Activated CD4-positive, alpha-beta T cell treated with anti-CD3 and anti-CD28 coated beads, Interleukin-2, Interleukin-6, amounts not matched to agents 100 ng/mL and 50 ng/mL, durations not matched to agents 16 hours and 8 hours (primary cell): ENCODE data around the gene KLHL2.
A peak's percentile ranks its signal among the peaks of the same experiment; 100 is the strongest.
"Not testable (repeated sequence)": the region's sequence is repeated elsewhere in the genome, so short reads cannot be mapped to it uniquely, and the experiment has no call there.

Source experiments
- DNase-seq: peaks from one replicate; pipeline ENCODE4 v3.0.0-alpha.2; 2020

Gene KLHL2

GRCh38 chr4:165331823-165332222 lies 124.5 kb downstream of the KLHL2 start:
- DNase-seq = no peak

DNA sequence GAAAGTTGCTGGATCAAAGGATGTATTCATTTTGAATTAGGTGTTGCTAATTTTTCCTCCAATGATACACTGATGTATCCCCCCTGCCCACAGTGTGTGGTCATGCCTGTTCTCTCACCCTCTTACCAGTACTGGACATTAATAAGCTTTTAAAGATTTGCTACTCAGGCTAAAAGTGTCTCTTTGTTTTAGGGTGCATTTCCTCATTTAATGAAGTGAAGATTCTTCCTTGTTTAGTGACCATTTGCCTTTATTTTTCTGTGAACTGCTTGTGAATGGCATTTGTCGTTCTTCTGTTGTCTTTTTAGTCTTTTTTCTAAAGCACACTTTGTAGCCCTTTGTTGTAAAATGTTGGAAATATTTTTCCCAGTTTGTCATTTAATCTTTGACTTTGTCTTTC lies 125.1 kb downstream of the KLHL2 start:
- no peak for DNase-seq

DNA sequence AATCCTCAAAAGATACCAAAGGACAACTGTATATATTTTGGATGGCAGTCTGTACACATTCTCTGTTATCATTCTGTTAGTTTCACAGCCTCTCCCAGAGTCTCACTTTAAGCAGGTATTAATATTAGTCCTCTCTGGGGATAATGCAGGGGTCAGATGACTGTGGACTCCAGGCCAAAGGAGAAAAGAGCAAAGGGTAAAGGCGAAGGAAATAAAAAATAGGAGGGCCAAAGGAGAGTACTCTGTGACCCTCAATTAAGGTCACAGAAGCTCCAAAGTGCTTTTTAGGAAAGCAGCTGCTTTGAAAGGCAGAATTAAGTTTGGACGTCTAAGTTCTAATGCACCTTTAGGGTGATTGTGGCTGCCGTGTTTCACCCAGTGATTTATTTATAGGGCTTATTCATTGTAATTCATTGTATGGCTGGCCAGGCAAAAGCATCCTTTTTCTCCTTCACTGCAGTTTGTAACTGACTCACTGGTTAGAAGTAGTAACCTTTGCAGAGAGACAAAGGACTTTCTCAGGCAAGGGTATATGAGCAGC lies 127.9 kb downstream of the KLHL2 start:
- no peak for DNase-seq

DNA sequence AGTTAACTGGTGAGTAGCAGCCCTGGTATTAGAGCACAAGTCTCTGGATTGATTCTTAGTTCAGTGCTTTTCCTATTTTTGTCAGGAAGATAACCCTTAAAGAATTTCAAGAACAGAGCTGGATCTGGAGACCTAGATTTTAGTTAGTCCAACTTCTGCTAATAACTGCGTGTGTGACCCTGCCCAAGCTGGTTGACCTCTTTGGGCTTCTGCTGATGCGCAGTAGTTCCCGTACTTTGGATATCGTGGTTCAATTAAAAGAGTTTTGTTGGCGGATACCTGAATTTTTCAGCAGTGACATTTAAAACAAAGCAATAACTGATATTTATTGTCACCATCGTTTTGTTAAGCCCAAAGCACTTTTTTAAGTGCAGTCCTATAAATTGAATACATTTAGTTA lies 129.4 kb downstream of the KLHL2 start:
- no peak for DNase-seq

DNA sequence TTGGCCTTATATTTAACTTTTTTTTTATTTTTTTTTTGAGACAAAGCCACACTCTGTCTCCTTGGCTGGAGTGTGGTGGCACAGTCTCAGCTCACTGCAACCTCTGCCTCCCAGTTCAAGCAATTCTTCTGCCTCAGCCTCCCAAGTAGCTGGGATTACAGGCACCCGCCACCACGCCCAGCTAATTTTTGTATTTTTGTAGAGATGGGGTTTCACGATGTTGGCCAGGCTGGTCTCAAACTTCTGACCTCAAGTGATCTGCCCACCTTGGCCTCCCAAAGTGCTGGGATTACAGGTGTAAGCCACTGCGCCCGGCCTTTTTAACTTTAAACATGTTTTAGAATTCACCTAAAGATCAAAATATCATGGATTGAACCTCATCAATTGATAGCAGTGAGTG lies 135.0 kb downstream of the KLHL2 start:
- DNase-seq = not testable (repeated sequence)

DNA sequence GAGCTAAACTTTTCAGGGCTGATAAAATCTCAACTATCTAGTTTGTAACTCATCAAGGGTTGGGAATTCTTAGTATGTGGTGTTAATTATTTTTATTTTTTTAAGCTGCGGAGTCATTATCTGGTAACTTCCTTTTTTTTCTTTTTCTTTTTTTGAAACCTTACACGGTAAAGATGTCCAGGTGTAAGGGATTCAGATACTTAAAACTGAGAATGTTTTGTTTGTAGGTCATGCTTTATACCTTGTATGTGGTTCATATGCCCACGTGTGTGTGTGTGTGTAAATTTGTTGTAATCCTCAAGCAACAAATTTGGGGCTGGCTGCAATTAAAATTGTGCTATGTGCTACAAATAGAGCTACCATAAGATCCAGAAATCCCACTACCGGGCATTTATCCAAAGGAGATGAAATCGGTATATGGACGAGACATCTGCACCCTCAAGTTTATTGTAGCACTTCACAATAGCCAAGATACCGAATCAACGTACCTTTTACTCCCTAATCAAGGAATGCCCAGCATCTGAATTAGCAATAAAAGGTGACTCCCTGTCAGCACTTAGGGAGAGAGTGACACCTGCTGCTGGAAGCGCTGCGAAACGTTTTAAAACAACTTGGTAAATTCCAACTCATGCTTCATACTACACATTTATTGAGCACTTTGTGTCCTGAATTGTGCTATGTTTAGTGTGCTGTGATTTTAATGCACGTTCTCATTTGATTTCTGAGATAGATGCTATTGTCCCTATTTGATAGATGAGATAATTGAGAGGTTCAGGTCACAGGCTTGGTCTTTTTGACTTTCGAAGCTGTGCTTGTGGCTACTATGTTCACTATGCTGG lies 136.2 kb downstream of the KLHL2 start:
- DNase-seq = no peak

DNA sequence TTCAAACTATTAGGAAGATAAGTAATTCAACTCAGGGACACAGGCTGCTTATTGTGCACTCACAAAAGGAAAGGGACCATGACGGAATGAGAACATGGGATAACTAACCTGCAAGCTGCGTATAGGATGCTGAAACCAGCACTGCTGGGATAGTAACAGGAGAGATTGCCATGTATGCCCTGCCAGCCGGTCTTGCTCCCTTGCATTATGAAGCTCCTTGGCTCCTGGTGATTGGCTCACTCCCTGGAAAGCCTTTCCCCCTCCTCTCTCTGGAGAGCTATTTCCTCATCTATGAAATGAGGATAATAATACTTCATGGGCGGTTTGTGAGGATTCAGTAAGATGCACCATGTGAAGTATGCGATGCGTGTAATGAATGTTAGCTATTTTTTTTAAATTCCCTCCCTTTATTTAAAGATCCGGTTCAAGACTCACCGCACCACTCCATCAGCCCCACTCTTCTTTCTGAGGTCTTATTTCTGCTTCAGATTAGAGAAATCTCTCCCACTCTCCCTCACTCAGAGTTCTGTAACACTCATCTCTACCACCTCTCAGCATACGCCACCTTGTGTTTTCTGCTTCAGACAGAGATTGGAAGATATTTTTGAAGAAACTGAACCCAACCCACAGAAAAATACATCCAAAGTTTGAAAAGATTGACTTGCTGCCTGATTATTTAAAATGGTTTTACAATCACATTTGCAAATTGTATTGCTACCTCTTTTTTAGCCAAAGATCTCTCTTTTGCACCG lies 138.5 kb downstream of the KLHL2 start:
- no peak for DNase-seq

DNA sequence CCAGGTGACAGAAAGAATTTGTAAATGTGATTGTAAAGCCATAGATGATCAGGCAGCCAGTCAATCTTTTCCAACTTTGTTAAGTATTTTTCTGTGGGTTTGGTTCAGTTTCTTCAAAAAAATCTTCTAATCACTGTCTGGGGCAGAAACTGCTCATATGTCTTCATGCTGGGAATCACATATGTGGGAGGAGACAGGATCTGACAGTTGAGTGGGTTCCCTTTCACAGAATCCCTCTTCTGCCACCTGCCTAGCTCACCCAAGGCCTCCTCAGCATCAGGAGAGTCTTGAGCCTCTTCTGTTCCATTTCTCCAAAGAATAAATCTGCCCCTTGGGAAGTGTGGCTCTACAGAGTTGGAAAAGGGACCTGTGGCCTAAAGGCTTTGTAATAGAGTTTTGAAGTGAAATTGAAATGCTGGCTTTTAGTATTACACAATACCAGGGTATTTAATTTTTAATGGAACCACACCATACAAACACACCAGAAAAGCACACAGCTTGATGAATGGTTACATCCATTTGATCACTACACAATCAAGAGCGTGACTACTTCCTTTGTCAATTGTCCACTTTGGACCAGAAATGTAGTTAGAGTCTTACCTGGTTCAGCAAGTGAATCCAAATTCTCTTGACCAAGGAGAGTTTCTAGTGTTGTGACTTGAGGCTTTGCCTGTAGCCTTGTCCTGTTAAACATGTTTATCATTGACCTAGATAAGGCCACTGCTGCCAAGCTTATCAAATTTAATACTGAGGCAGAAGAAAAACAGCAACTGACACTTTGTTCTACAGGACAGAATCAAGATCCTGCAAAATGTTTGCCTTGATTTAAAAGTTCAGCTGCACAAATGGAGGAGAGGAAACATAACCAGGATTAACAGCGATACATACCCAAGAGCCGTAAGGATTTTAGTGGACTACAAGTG lies 140.5 kb downstream of the KLHL2 start:
- DNase-seq = no peak

DNA sequence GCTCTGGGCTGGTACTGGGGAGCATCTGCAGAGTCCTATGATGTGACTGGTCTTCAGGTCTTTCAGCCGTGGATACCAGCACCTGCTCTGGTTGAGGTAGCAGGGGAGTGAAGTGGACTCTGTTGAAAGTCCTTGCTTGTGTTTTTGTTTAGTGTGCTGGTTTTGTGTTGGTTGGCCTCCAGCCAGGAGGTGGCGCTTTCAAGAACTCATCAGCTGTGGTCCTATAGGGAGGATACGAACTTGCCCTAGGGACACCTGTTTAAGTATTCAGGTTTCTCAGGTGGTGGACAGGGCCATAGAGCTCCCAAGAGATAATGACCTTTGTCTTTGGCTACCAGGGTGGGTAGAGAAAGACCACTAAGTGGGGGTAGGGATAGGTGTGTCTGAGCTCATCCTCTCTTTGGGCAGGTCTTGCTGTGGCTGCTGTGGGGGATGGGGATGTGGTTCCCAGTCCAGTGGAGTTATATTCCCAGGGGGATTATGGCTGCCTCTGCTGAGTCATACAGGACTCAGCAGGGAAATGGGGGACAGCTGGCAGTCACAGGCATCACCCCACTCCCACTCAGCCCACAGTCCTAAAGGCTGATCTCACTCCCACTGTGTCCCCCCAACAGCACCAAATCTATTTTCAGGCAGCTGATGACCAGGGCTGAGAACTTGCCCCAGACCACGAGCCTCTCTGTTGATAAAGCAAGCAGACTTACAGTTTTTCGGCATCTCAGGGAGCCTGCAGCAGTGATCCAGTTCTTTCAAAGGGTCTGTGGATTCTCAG lies 144.2 kb downstream of the KLHL2 start:
- no peak for DNase-seq

- peak; percentile 26 for DNase-seq
Measured at GRCh38 chr4:165355900-165356300, 148.5 kb downstream of the KLHL2 start.

DNA sequence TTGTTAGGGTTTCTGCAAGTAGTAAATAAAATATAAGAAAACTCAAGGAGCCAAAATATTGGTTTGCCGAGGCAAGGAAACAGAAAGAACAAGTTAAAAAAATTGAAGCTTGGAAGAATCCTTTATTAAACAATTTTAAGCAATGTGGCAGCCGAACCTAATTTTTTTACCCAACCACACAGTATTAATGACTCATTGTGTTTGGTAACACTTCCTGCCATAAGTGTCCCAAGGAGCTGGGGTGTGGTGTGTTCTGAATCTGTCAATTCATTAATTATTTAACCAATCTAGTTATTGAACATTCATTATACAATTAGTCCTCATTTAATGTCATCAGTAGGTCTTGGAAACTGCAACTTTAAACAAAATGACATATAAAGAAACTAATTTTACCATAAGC lies 152.1 kb downstream of the KLHL2 start:
- DNase-seq = no peak

DNA sequence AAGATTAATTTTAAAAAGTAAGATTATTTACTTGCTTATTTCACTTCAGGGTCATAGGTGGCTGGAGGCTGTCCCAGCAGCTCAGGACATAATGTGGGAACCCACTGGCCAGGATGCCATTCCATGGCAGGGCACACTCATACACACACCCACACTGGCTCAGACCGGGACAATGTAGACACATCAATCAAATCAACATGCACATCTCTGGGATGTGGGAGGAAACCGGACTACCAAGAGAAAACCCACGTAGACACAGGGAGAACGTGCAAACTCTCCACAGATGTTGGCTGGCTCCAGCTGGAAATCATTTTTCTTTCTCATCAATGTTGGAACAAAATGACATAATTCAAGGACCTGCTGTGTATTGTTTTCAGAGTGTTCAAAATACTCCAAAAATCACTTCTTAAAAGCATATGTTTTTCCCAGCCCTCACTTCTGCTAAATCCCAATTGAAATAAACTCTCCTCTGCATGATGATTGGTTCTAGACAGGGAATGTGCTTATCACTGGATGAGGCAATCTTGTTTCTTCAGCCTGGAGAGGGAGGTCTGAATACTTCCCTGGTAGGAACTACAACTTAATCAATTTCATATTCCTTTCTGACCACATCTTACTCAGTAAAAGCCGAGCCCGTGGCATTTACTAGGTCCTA lies 152.8 kb downstream of the KLHL2 start:
- DNase-seq = no peak

DNA sequence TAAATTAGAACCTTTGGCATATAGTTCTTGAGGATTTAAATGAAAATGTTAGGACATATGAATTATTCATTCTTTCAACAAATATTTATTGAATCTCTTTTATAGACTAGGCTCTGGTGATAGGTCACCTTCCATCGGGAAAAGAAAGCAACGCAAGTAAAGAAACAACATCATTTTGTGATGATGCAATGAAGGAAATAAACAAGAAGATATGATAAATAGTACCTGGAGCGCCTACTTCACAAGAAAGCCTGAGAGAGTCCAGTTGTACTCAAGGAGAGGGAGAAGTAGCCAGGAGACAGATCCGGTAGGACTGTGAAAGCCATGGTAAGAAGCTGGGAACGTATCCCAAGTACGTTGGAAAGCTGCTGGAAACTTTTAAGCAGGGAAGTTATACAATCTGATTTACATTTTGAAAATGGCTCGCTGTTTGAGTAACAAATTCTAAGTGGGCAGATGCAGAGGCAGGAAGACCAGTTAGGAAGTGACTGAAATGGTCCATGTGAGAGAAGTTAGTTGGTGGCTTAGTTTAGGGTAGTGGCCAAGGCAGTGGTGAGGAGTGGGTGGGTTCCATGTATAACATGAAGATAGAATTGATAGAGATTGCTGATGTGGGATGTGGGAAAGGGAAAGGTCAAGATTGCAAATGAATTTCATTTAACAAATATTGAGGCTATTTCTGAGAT lies 153.8 kb downstream of the KLHL2 start:
- no peak for DNase-seq

DNA sequence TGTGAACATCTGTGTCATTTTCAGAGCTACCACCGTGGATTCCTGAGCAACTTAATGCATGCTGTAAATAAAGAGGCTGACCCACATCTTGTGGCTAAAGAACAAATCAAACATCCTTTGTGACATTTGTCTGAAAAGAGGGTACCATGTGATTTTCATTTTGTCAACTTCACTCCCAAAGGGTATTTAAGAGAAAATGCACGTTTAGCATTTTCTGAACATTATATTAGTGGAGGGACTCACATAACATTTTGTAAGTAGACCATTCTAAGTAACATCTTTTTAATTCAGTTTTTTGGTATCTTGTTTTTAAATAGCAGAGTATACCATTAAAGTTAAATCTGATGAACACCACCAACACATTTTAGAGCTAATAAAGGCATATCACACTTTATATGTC lies 154.4 kb downstream of the KLHL2 start:
- no peak for DNase-seq

GRCh38 chr4:165364452-165365080 lies 157.2 kb downstream of the KLHL2 start:
- DNase-seq = no peak

GRCh38 chr4:165367040-165367439 lies 159.7 kb downstream of the KLHL2 start:
- DNase-seq = no peak

DNA sequence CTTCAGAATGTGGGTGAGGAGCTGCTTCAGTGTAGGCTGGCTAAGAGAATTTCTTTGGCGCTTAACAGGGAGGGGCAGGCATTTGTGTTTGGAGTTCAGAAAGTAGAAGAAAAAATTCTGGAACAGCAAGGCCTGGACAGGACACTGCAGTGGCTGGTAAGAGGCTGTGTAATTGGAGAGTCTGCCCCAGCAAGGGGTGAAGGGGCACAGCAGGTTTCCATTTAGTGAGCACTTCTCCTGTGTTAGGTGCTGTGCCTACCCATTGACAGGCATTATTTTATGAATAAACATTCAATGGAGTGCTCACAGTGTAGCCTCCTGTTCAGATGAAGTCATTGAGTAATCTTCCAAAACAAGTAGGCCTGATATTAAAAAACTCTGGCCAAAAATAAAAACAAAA lies 160.8 kb downstream of the KLHL2 start:
- no peak for DNase-seq

DNA sequence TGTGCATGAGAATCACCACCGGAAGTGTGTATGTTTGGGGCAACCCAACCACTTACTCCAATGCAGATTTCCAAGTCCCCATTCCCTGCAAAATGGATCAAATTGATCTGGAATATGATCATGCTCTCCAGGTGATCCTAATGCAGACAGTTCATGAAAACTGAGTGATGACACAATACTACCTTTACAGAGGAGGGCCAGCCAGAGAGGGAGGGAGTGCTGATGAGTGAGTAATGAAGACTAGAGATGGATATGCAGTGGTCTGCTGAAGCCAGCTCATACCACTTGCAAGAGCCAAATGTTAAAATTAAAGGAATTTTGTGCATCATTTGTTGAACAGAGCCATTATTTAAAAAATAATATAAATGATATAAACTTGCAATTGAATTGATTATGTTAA lies 161.2 kb downstream of the KLHL2 start:
- no peak for DNase-seq

GRCh38 chr4:165369522-165369921 lies 162.2 kb downstream of the KLHL2 start:
- DNase-seq = no peak

DNA sequence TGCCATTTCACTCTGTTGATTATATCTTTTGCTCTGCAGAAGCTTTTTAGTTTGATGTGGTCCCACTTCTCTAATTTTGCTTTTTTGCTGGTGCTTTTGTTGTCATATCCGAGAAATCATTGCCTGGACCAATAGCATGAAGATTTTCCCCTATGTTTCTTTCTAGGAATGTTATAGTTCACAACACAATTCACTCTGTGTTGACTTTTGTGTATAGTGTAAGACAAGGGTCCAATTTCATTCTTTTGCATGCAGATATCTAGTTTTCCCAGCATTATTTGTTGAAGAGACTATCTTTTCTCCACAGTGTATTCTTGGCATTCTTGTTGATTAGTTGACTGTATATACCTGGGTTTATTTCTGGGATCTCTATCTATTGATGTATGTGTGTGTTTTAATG lies 163.2 kb downstream of the KLHL2 start:
- DNase-seq = no peak
